A673 (cell line): ENCODE measurements around the gene ZBTB24.

ENCODE experiments used
- CTCF ChIP-seq: fragments of 300-800, 200-600 bp; sonication (generic); conservative IDR thresholded peaks from 2 replicates; pipeline ENCODE4 v1.5.1; 2017; ENCODE audit warnings: low read depth, mild to moderate bottlenecking, antibody characterized with exemption, low read length, moderate library complexity, mixed read lengths
- EZH2 ChIP-seq: fragments of 200-600 bp; sonication (generic); IDR thresholded peaks from 2 replicates; pipeline ENCODE4 v1.6.1; 2017; ENCODE audit warnings: borderline replicate concordance, low read depth, mild to moderate bottlenecking, mixed read lengths, antibody characterized with exemption, low read length; ENCODE audit not compliant: poor library complexity, severe bottlenecking

GRCh38 chr6:109531446-109531845, 48.4 kb upstream of the ZBTB24 start:
- TF ChIP-seq CTCF (no peak), EZH2 (no peak)
